Ishikawa (cell line): ENCODE results near the gene EGFL7.

Source experiments
- FOXM1 ChIP-seq: IDR thresholded peaks from 2 replicates; pipeline ENCODE4 v1.6.1; 2012; ENCODE audit warnings: low read depth, borderline replicate concordance
- RAD21 ChIP-seq: IDR thresholded peaks from 2 replicates; pipeline ENCODE4 v1.6.1; 2012; ENCODE audit warnings: low read depth

- no peak for TF ChIP-seq RAD21
- no peak for TF ChIP-seq FOXM1
Measured at GRCh38 chr9:136673088-136673974, 10.6 kb downstream of the EGFL7 start.
